ENCODE measurements around the gene LRCH1.
"Not testable (repeated sequence)": the region's sequence is repeated elsewhere in the genome, so short reads cannot be mapped to it uniquely, and the experiment has no call there.

DNA sequence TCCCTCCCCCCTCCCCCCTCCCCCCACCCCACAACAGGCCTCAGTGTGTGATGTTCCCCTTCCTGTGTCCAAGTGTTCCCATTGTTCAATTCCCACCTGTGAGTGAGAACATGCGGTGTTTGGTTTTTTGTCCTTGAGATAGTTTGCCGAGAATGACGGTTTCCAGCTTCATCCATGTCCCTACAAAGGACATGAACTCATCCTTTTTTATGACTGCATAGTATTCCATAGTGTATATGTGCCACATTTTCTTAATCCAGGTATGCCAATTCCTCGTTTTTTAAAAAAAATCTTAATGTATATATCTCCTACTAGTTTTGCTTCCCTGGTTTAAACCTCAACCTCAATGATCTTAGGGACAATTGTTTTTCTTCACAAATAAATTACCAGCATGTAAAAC is 217.0 kb downstream of the LRCH1 start:
- TF ChIP-seq POLR2AphosphoS5 (IDR thresholded peaks at IDR 0.05; ENCODE audit: low read length); ZNF24 (IDR thresholded peaks at IDR 0.05); POLR2A (IDR thresholded peaks at IDR 0.05; ENCODE audit: low read depth, low read length); TARDBP (IDR thresholded peaks at IDR 0.05; ENCODE audit: borderline replicate concordance); TCF7 (IDR thresholded peaks at IDR 0.05; ENCODE audit: borderline replicate concordance): not testable (repeated sequence)
- TF ChIP-seq, protein P1, sequence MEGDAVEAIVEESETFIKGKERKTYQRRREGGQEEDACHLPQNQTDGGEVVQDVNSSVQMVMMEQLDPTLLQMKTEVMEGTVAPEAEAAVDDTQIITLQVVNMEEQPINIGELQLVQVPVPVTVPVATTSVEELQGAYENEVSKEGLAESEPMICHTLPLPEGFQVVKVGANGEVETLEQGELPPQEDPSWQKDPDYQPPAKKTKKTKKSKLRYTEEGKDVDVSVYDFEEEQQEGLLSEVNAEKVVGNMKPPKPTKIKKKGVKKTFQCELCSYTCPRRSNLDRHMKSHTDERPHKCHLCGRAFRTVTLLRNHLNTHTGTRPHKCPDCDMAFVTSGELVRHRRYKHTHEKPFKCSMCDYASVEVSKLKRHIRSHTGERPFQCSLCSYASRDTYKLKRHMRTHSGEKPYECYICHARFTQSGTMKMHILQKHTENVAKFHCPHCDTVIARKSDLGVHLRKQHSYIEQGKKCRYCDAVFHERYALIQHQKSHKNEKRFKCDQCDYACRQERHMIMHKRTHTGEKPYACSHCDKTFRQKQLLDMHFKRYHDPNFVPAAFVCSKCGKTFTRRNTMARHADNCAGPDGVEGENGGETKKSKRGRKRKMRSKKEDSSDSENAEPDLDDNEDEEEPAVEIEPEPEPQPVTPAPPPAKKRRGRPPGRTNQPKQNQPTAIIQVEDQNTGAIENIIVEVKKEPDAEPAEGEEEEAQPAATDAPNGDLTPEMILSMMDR (IDR thresholded peaks at IDR 0.05 in 2 of 3, conservative IDR thresholded peaks at IDR 0.05 in 1 of 3; ENCODE audit: control insufficient read depth in 2 of 3, extremely low read depth in 1 of 3, insufficient read depth in 1 of 3, low read depth in 3 of 3, low read length in 3 of 3), result not testable (repeated sequence)
- TF ChIP-seq, protein P2, sequence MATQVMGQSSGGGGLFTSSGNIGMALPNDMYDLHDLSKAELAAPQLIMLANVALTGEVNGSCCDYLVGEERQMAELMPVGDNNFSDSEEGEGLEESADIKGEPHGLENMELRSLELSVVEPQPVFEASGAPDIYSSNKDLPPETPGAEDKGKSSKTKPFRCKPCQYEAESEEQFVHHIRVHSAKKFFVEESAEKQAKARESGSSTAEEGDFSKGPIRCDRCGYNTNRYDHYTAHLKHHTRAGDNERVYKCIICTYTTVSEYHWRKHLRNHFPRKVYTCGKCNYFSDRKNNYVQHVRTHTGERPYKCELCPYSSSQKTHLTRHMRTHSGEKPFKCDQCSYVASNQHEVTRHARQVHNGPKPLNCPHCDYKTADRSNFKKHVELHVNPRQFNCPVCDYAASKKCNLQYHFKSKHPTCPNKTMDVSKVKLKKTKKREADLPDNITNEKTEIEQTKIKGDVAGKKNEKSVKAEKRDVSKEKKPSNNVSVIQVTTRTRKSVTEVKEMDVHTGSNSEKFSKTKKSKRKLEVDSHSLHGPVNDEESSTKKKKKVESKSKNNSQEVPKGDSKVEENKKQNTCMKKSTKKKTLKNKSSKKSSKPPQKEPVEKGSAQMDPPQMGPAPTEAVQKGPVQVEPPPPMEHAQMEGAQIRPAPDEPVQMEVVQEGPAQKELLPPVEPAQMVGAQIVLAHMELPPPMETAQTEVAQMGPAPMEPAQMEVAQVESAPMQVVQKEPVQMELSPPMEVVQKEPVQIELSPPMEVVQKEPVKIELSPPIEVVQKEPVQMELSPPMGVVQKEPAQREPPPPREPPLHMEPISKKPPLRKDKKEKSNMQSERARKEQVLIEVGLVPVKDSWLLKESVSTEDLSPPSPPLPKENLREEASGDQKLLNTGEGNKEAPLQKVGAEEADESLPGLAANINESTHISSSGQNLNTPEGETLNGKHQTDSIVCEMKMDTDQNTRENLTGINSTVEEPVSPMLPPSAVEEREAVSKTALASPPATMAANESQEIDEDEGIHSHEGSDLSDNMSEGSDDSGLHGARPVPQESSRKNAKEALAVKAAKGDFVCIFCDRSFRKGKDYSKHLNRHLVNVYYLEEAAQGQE (IDR thresholded peaks at IDR 0.05; ENCODE audit: low read depth, low read length), result not testable (repeated sequence)

Measured in GM12878 (cell line).